Testis (tissue), 2 donors: ENCODE results near the gene DACT3.

Experiments
- CTCF ChIP-seq, 3 experiments: fragments of 450-650 bp in 2 of 3; fragments of 200-600 bp in 1 of 3; sonication (generic) in 1 of 3; IDR thresholded peaks; one replicate each; pipeline ENCODE4 v1.5.1; 2016 to 2019; ENCODE audit warnings: antibody characterized with exemption in 3 of 3, mild to moderate bottlenecking in 2 of 3, moderate library complexity in 1 of 3
- POLR2A ChIP-seq: fragments of 450-650 bp; IDR thresholded peaks from one replicate; pipeline ENCODE4 v1.6.1; 2017; ENCODE audit warnings: antibody characterized with exemption, mild to moderate bottlenecking, moderate library complexity

- TF ChIP-seq POLR2A (no peak), CTCF (IDR thresholded peaks at IDR 0.05) (no peak)
These were observed 52.2 kb downstream of the DACT3 start for GRCh38 chr19:46608581-46609345.
